NCI-H1436 treated with DMSO at 0.1 percent for 48 hours (cell line): ENCODE measurements around the gene SPATC1L.

Source experiments
- DNase-seq: peaks from one replicate; lab custom pipeline; 2025; lab: John Stamatoyannopoulos, UW

The SPATC1L gene

DNA sequence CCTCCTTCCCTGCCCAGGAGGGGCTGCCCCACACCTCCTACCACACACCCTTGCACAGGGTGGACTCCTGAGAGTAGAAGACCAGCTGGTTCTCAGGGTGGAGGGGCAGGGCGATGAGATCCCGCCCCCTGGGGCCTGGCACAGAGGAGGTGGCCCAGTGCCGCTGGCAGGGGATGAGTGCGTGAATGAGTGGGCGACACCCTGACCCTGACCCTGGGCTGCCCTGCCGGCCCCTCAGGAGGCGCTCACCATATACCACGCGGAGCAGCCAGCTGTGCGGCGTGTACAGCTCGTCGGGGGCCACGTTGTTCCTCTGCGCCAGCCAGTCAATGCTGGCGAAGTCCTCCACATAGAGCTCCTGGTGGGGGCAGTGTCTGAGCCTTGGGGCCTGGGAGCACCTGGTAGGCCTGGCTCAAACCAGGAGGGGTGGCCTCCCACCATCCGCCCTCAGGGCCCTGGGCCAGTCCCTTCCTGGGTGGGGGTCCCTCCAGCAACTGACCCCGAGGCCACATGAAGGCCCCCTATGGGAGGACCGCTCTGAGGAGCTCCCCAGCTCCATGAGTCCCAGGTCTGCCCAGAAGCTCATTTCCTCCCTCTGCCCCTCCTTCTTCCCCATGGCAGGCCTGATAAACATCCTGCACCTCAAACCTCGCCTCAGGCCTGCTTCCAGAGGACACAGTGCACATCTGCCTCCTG lies 31.3 kb upstream of the SPATC1L start:
- DNase-seq, result no peak

DNA sequence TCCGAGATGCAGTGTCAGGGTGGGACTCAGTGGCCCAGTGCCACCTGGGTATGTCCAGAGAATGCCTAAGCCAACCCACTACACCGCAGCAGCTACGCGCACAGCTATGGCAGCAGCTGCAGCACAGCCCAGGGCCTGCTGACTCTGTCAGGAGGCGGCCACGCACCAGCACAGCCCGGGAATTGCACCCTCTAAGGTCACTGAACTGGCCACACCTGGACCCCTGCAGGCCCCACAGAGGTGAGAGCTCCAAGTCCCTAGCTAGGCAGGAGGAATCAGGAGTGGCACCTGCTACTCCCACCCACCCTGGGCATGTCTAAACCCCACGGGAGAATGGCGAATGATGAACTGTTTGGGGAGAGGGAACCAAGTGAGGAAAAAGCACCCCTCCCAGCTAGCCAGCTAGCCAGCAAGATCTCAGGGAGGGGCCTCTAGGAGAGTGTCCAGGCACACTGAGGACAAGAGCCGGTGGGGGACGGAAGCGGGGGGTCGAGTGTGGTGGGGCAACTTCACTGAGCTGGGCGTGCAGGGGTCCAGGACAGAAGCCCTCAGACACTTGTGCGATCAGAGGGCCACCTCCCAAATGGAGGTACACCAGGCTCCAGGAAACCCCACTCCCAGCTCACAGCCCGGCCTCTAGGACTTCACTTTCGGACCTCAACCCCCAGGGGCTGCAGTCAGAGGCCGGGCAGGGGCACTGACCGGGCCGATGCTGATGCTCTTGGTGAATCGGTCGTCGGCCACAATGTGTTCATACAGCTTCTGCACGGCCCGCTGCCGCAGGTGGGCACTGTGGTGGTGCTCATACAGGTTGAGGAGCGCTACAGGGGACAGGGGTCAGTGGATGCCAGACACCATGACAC lies 30.4 kb upstream of the SPATC1L start:
- no peak for DNase-seq

GRCh38 chr21:46213620-46214286 lies 29.5 kb upstream of the SPATC1L start:
- no peak for DNase-seq

DNA sequence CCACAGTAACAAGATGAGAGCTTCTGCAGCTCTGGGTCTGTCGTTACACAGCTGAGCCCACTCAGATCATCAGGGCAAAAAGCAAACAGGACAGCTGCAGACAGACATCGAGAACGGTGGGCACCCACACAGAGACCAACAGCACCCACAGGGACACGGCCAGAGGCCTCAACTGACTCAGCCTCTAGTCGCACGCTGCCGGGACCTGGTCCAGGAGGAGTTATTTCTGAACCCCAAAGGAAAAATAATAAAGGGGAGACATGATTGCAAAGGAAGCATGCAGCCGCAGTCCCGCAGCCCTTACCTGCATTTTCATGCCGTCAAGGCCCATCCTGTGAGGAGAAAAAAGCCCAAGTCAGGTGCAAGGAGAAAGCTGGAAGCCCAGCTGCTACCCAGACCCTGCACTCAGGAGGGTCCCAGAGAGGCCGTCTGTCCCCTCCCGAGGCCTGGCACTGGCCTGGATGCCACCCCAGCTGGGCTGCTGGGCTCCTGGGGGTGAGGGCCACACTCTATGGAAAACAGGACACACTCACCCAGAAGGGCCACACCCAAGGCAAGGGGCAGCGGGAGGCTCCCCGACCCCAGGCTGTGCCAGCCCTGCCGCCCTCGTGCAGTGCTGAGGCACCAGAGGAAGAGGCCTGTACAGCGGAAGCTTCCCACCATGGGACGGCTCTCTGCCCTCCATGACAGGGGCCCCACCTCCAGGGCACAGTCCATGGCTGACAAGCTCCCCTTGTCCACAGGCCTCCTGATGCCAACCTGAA lies 28.6 kb upstream of the SPATC1L start:
- no peak for DNase-seq

GRCh38 chr21:46211786-46212720 lies 27.8 kb upstream of the SPATC1L start:
- DNase-seq, result no peak

GRCh38 chr21:46211376-46211775 lies 27.1 kb upstream of the SPATC1L start:
- DNase-seq, result no peak

DNA sequence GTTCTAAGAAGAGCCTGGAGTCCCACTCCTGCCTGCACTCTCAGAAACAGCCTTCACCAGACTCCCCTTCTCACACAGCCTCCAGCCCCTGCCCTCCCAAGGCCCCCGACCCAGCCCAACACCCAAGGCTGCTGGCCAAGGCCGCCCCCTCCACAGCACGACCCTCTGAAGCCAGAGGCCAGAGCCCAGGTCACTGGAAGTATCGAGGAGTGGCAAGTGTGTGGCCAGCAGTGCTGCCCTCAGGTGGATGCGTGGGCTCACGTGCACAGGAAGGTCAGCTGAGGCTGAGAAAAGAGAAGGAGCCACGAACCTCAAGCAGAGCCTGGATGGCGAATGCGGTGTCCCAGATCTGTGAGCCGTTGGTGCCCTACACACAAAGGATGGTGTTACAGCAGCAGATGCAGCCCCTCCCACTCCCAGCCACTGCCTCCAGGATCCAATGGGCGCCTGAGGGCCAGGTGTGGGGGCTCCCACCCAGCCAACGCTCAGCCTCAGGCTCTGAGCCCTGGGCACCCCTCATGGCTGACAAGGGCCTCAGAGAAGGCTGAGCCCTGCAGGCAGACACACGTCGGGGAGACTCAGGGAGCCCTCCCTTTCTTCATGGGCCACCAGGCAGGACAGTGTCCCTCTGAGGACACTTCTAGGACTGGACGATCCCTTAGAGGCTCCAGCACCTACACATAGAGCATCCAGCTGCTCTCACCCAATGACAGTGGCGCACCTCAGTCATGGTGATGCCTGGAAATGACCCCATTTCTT lies 26.3 kb upstream of the SPATC1L start:
- DNase-seq, result no peak

DNA sequence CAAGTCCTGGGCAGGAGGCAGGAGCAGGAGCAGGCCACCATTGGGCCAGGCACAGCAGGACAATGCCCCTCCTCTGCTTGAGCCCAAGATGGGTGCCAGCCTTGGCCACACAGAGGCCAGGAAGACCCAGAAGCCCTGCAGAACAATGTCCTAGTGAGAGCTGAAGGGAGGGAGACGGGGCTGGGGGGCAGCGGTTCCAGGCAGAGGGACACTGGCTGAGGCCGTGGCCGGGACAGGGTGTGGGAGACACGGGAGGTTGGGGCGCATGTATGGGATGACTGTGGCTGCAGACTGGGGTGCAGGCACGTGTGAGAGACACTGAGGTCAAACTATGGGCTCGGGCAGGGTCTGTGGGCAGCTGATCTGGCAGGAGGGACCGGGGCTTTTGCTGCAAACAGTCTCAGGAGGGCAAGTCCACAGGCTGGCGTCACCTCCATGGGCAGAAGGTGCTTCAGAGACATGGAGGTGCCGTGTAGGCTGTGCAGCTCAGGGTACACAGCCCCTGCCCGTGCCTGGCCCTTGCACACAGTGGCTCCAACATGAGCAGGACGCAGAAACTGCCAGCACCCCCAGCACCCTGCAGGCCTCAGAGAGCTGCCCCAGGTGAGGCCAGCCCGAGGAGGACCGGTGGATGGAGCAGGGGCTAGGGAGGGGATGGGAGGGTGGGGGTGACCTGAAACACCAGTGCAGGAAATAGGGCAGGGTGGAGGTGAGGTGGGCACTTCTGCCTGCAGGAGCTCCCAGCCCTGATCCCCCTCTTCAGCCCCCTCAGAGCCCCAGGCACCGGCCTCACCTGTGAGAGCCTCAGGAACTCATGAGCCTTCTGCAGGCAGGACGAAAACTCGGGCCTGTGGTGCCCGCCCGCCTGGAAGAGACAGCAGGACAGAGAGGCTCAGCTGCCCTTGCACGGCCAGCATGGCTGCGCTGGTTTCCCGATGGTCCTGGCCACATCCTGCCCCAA lies 24.8 kb upstream of the SPATC1L start:
- no peak for DNase-seq

GRCh38 chr21:46207920-46208591 lies 23.8 kb upstream of the SPATC1L start:
- DNase-seq, result no peak

GRCh38 chr21:46207006-46207919 lies 23.0 kb upstream of the SPATC1L start:
- no peak for DNase-seq

- DNase-seq, result no peak
These were observed 22.1 kb upstream of the SPATC1L start for GRCh38 chr21:46206163-46207005.

DNA sequence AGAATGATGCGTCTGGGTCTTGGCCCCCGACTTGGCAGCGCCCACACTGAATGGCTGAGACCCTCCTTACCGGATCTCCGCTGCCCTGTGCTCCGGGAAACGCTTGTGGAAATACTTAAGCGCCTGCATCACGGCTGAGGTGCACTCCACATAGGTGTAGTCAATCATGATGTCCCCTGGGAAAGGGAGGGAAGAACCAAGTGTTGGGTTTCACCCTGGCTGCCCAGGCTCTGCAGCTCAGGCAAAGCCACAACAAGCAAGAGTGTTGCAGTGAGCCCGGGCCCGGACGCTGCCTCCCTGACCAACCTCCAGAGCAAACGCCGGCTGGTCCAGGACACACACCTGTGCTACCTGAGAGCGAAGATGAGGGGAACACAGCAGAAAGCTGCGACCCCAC lies 21.5 kb upstream of the SPATC1L start:
- DNase-seq, result peak; percentile 27

- no peak for DNase-seq
These were observed 20.9 kb upstream of the SPATC1L start for GRCh38 chr21:46205166-46205565.

DNA sequence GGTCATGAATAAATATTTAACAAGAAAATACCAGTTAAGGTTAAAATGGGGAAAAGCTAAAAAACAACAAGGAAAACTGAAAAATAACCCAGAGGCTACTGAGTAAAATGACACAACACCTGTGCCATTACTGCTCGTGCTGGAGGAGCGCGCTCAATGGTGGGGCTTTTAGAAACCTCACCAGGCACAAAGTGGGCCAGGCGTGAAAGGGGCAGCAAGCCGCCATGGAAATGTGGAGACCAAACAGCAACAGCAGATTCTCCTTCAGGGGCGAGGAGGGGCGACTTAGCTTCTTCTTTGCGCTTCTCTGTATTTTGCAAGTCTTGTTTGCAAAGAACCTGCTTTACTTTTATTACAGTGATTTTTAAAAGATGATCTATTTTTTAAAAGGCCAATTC lies 18.9 kb upstream of the SPATC1L start:
- DNase-seq, result no peak

GRCh38 chr21:46202592-46203202 lies 18.4 kb upstream of the SPATC1L start:
- DNase-seq, result no peak
